OCI-LY7 (cell line): ENCODE measurements around the gene SMYD3.

ENCODE experiments used
- EZH2phosphoT487 ChIP-seq: fragments of 200-600 bp; sonication (generic); IDR thresholded peaks from 2 replicates; pipeline ENCODE4 v1.6.1; 2018; ENCODE audit warnings: low read depth, borderline replicate concordance, mild to moderate bottlenecking, mixed run types, antibody characterized with exemption, low read length, moderate library complexity, mixed read lengths
- TF ChIP-seq, protein P1 (sequence below): fragments of 200-600 bp; sonication (generic); conservative IDR thresholded peaks from 2 replicates; pipeline ENCODE4 v1.5.1; 2014; ENCODE audit warnings: mild to moderate bottlenecking, antibody characterized with exemption, low read length, moderate library complexity, mixed read lengths

DNA sequence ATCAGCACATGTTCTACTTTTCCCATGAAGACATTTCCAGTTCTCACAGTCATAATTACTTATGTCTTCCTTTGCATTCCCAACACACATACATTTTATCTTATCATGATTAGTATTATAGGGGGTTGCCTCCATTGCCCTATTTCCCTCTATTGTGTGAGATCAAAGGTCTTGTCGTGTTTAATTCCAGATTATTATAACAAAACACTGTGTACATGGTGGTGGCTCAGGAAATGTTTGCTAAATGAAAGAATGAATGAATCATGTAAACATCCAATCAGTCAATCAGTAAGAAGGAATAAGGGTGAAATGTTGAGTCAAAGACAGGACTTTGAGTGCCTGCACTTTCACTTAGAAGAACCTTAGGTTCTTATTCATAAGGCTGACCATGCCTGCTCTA is 376.0 kb downstream of the SMYD3 start:
- TF ChIP-seq, protein P1, sequence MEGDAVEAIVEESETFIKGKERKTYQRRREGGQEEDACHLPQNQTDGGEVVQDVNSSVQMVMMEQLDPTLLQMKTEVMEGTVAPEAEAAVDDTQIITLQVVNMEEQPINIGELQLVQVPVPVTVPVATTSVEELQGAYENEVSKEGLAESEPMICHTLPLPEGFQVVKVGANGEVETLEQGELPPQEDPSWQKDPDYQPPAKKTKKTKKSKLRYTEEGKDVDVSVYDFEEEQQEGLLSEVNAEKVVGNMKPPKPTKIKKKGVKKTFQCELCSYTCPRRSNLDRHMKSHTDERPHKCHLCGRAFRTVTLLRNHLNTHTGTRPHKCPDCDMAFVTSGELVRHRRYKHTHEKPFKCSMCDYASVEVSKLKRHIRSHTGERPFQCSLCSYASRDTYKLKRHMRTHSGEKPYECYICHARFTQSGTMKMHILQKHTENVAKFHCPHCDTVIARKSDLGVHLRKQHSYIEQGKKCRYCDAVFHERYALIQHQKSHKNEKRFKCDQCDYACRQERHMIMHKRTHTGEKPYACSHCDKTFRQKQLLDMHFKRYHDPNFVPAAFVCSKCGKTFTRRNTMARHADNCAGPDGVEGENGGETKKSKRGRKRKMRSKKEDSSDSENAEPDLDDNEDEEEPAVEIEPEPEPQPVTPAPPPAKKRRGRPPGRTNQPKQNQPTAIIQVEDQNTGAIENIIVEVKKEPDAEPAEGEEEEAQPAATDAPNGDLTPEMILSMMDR = no peak
- no peak for TF ChIP-seq EZH2phosphoT487
